Measurements from ENCODE around the gene COL6A1.
A peak's percentile ranks its signal among the peaks of the same experiment; 100 is the strongest.

COL6A1 gene, protein sequence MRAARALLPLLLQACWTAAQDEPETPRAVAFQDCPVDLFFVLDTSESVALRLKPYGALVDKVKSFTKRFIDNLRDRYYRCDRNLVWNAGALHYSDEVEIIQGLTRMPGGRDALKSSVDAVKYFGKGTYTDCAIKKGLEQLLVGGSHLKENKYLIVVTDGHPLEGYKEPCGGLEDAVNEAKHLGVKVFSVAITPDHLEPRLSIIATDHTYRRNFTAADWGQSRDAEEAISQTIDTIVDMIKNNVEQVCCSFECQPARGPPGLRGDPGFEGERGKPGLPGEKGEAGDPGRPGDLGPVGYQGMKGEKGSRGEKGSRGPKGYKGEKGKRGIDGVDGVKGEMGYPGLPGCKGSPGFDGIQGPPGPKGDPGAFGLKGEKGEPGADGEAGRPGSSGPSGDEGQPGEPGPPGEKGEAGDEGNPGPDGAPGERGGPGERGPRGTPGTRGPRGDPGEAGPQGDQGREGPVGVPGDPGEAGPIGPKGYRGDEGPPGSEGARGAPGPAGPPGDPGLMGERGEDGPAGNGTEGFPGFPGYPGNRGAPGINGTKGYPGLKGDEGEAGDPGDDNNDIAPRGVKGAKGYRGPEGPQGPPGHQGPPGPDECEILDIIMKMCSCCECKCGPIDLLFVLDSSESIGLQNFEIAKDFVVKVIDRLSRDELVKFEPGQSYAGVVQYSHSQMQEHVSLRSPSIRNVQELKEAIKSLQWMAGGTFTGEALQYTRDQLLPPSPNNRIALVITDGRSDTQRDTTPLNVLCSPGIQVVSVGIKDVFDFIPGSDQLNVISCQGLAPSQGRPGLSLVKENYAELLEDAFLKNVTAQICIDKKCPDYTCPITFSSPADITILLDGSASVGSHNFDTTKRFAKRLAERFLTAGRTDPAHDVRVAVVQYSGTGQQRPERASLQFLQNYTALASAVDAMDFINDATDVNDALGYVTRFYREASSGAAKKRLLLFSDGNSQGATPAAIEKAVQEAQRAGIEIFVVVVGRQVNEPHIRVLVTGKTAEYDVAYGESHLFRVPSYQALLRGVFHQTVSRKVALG

DNA sequence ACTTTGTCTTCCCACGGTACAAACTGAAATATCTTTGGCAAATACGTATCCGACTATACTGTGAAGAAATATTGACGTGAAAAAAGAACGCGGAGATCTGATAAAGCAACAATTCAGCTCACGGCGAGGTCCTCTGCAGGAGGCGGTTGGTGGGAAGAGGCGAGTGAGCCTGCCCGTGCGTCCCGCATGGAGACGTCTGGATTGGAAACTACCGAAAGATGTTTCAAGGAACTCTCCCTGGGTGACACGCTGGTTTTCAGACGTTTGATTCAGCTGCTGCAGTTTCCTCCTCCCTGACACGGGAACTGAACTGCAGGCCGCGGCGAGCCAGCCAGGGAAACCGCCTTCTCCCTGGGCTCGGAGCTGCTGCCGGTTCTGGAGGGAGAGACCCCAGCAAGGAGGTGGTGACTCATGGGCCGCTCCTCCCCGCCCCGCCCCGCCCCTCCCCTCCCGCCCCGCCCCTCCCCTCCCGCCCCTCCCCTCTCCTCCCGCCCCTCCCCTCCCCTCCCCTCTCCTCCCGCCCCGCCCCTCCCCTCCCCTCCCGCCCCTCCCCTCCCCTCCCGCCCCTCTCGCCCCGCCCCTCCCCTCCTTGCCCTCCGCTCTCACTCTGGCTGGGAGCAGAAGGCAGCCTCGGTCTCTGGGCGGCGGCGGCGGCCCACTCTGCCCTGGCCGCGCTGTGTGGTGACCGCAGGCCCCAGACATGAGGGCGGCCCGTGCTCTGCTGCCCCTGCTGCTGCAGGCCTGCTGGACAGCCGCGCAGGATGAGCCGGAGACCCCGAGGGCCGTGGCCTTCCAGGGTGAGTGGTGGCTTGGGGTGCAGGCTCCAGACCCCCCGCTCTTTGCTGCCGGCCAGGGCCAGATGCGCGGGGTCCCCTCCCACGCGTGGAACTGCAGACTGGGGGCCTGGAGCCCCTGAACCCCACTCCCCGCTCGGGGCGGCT lies at the start of gene COL6A1:
COL6A1 (plus strand) TSS at position 620 of the 941 bp plus-strand sequence; CDS start at position 701, 81 bp downstream.
- peak; percentile 39 for DNase-seq (ENCODE audit: low read depth)
- TF ChIP-seq, protein P1, sequence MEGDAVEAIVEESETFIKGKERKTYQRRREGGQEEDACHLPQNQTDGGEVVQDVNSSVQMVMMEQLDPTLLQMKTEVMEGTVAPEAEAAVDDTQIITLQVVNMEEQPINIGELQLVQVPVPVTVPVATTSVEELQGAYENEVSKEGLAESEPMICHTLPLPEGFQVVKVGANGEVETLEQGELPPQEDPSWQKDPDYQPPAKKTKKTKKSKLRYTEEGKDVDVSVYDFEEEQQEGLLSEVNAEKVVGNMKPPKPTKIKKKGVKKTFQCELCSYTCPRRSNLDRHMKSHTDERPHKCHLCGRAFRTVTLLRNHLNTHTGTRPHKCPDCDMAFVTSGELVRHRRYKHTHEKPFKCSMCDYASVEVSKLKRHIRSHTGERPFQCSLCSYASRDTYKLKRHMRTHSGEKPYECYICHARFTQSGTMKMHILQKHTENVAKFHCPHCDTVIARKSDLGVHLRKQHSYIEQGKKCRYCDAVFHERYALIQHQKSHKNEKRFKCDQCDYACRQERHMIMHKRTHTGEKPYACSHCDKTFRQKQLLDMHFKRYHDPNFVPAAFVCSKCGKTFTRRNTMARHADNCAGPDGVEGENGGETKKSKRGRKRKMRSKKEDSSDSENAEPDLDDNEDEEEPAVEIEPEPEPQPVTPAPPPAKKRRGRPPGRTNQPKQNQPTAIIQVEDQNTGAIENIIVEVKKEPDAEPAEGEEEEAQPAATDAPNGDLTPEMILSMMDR (IDR thresholded peaks at IDR 0.05; ENCODE audit: control insufficient read depth, extremely low read depth, insufficient read depth), result no peak
- H3K4me3 ChIP-seq (ENCODE audit: low read depth, low read length), result peak within 1 kb of the TSS; percentile 72

DNA sequence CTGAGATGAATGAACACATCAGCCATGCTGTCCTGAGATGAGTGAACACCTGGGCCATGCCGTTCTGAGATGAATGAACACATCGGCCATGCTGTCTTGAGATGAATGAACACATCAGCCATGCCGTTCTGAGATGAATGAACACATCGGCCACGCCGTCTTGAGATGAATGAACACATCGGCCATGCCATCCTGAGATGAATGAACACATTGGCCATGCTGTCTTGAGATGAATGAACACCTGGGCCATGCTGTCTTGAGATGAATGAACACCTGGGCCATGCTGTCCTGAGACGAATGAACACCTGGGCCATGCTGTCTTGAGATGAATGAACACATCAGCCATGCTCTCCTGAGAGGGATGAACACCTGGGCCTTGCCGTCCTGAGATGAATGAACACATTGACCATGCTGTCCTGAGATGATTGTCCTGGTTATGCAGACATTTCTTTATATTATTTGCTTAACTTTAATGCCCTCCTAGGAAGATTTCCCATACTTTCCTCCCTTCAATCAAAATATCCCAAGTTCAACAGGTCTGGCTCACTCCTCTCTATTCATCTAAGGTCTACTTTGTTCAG lies 48.6 kb upstream of the COL6A1 start:
- H3K4me3 ChIP-seq (ENCODE audit: low read depth, low read length), result no peak overlapping the region
- TF ChIP-seq, protein P1 (IDR thresholded peaks at IDR 0.05; ENCODE audit: control insufficient read depth, extremely low read depth, insufficient read depth), result no peak
- DNase-seq (ENCODE audit: low read depth), result no peak

DNA sequence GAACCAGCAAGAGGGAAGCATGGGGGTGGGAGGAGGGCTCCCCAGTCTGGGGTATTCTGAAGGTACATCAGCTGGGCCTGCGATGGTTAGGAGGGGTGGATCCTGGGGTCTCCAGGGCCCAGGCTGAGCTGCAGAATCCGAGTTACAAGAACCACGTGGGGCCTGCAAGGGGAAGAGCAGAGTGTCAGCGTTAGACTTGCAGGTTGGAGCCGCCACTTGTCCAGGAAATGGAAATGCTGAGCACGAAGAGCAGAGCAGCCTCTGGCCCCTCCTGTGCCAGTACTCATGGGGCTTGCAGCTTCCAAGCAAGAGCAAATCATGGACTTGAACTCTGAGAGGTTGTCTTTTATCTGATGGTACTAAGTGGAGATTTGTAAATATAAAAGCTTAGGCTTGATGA lies 47.5 kb upstream of the COL6A1 start:
- H3K4me3 ChIP-seq (ENCODE audit: low read depth, low read length), result no peak overlapping the region
- TF ChIP-seq, protein P1 (IDR thresholded peaks at IDR 0.05; ENCODE audit: control insufficient read depth, extremely low read depth, insufficient read depth), result no peak
- no peak for DNase-seq (ENCODE audit: low read depth)

DNA sequence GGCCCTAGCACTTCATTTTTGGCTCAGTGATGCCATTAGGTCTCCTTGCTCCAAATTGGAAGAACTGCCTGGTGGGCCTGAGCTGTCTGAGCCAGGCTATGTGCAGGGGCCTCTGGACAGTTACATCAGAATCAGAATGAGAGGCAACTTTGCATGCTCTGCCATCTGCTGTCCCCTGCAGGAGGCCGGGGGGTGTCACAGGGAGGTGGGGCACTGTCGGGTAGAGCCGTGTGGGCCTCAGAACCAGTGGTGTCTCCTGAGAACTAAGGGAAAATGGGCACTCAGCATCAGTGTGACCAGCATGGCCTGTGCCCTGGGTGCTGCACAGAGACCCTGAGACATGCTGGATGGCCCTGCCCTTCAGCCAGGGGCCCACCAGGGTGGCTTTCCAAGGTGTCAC lies 47.0 kb upstream of the COL6A1 start:
- TF ChIP-seq, protein P1 (IDR thresholded peaks at IDR 0.05; ENCODE audit: control insufficient read depth, extremely low read depth, insufficient read depth), result no peak
- no peak for DNase-seq (ENCODE audit: low read depth)
- no peak overlapping the region for H3K4me3 ChIP-seq (ENCODE audit: low read depth, low read length)

DNA sequence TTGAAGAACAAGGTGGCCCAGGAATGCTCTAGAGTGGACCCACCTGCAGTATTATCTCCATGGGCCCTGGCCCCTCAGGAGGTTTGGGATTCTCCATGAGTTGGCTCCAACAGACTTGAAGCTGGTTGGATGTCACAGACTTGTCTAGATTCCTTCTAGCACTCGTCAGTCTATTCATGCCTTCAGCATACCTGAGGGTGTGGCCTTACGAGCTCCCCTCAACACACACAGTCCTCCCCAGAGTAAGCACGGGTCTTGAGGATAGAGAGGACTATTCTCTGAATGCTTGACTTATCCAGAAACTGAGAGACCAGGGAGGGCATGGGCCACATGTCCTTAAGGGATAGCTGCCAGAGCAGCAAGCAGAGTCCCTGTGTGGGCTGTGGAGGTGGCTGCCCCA lies 45.9 kb upstream of the COL6A1 start:
- no peak for DNase-seq (ENCODE audit: low read depth)
- TF ChIP-seq, protein P1 (IDR thresholded peaks at IDR 0.05; ENCODE audit: control insufficient read depth, extremely low read depth, insufficient read depth), result no peak
- H3K4me3 ChIP-seq (ENCODE audit: low read depth, low read length), result no peak overlapping the region
